A549 (cell line): ENCODE measurements around the gene DGKD.

Experiments used
- CTCF ChIP-seq: fragments of >200 bp; sonication (Bioruptor Twin); formaldehyde crosslinking; IDR thresholded peaks from 3 replicates; pipeline ENCODE4 v1.5.1; 2016
- EP300 ChIP-seq, 2 experiments: fragments of >200 bp; sonication (Bioruptor Twin); formaldehyde crosslinking; IDR thresholded peaks; 2 replicates in 1 of 2; 3 replicates in 1 of 2; pipeline ENCODE4 v1.6.1; 2016 to 2017
- MAX ChIP-seq: IDR thresholded peaks from 2 replicates; pipeline ENCODE4 v1.6.1; 2012
- POLR2A ChIP-seq: IDR thresholded peaks from 2 replicates; pipeline ENCODE4 v1.6.1; 2012; ENCODE audit warnings: mild to moderate bottlenecking, low read length
- RCOR1 ChIP-seq: fragments of 150-350 bp; IDR thresholded peaks from 2 replicates; pipeline ENCODE4 v1.6.1; 2014; ENCODE audit warnings: antibody characterized with exemption, low read length, low read depth
- REST ChIP-seq: fragments of 200-600 bp; sonication (generic); IDR thresholded peaks from 2 replicates; pipeline ENCODE4 v1.6.1; 2016; ENCODE audit warnings: antibody characterized with exemption, mild to moderate bottlenecking, moderate library complexity
- RFX5 ChIP-seq: fragments of 450-650 bp; IDR thresholded peaks from 2 replicates; pipeline ENCODE4 v1.7.1; 2014; ENCODE audit warnings: antibody characterized with exemption, mild to moderate bottlenecking, moderate library complexity

GRCh38 chr2:233328922-233329321 lies 25.4 kb upstream of the DGKD start:
- TF ChIP-seq EP300 (IDR thresholded peaks at IDR 0.05): no peak
- no peak for TF ChIP-seq RCOR1
- no peak for TF ChIP-seq MAX
- TF ChIP-seq POLR2A: no peak
- no peak for TF ChIP-seq REST
- TF ChIP-seq CTCF: no peak
- TF ChIP-seq RFX5: no peak
